CD8-positive, alpha-beta memory T cell (primary cell): ENCODE measurements around the gene LYZL6. TPM values are rescaled to one million over a fixed set of nuclear protein-coding genes. Genes with fewer than 3 reads are reported as not detected.

Experiments used
- CTCF ChIA-PET: fragments of 350-600 bp; sonication (Branson Sonifier 250); formaldehyde crosslinking; loops from one replicate; lab custom pipeline; 2021; ENCODE audit warnings: antibody characterized with exemption; lab: Charles Lee
- POLR2A ChIA-PET: fragments of 350-600 bp; sonication (Branson Sonifier 250); formaldehyde crosslinking; loops from one replicate; lab custom pipeline; 2021; ENCODE audit warnings: antibody characterized with exemption; lab: Charles Lee
- DNase-seq, 5 donors: peaks; one replicate each; pipeline versions ENCODE4 v3.0.0 to v3.0.0-alpha.2; 2020 to 2022; ENCODE audit warnings: mixed read lengths in 1 of 5
- H3K27ac ChIP-seq: one replicate; pipeline ENCODE4 v1.7.0; 2013; ENCODE audit warnings: low read depth, mild to moderate bottlenecking, low read length, moderate library complexity
- H3K27me3 ChIP-seq: 2 replicates; pipeline ENCODE4 v1.7.0; 2013; ENCODE audit warnings: low read length, mild to moderate bottlenecking; ENCODE audit not compliant: insufficient read depth, poor library complexity, severe bottlenecking
- H3K36me3 ChIP-seq: 2 replicates; pipeline ENCODE4 v1.7.0; 2013; ENCODE audit warnings: mild to moderate bottlenecking, low read length, moderate library complexity; ENCODE audit not compliant: insufficient read depth
- H3K4me1 ChIP-seq: 2 replicates; pipeline ENCODE4 v1.7.0; 2013; ENCODE audit warnings: mild to moderate bottlenecking, low read length, moderate library complexity; ENCODE audit not compliant: insufficient read depth
- H3K4me3 ChIP-seq: 2 replicates; pipeline ENCODE4 v1.7.0; 2013; ENCODE audit warnings: mild to moderate bottlenecking, low read length
- H3K9me3 ChIP-seq: 2 replicates; pipeline ENCODE4 v1.7.0; 2013; ENCODE audit warnings: mild to moderate bottlenecking, low read length
- H3K27ac Mint-ChIP-seq, 8 donors: one replicate each; pipeline ENCODE4 v1.8.0; 2020 to 2021; ENCODE audit warnings: mixed read lengths in 8 of 8, mild to moderate bottlenecking in 6 of 8, inconsistent platforms in 3 of 8, moderate library complexity in 3 of 8
- H3K27me3 Mint-ChIP-seq, 2 donors: one replicate each; pipeline ENCODE4 v1.8.0; 2020 to 2021; ENCODE audit warnings: mixed read lengths in 2 of 2, mild to moderate bottlenecking in 1 of 2, moderate library complexity in 1 of 2
- H3K36me3 Mint-ChIP-seq, 3 donors: one replicate each; pipeline ENCODE4 v1.8.0; 2020 to 2021; ENCODE audit warnings: mixed read lengths in 3 of 3, inconsistent platforms in 1 of 3, mild to moderate bottlenecking in 1 of 3
- H3K4me1 Mint-ChIP-seq, 3 donors: one replicate each; pipeline ENCODE4 v1.8.0; 2020 to 2021; ENCODE audit warnings: mixed read lengths in 3 of 3, inconsistent platforms in 1 of 3, mild to moderate bottlenecking in 1 of 3
- H3K4me3 Mint-ChIP-seq, 7 donors: one replicate each; pipeline ENCODE4 v1.8.0; 2020 to 2021; ENCODE audit warnings: mixed read lengths in 7 of 7, mild to moderate bottlenecking in 6 of 7, moderate library complexity in 4 of 7, inconsistent platforms in 2 of 7
- H3K9me3 Mint-ChIP-seq, 5 donors: one replicate each; pipeline ENCODE4 v1.8.0; 2020 to 2022; ENCODE audit warnings: mixed read lengths in 5 of 5, mild to moderate bottlenecking in 3 of 5, moderate library complexity in 2 of 5, inconsistent platforms in 1 of 5
- polyA plus RNA-seq: library from polyadenylated mRNA; unstranded; fragments of 300-500 nt; fragmentation: Illumina TruSeq; gene quantifications from one replicate; pipeline ENCODE4 v1.2.3, GENCODE V29; 2021
- total RNA-seq, 2 experiments: library from RNA; stranded (reverse); gene quantifications; one replicate each; pipeline ENCODE4 v1.2.3, GENCODE V29; 2021

The LYZL6 gene
- total and polyA plus RNA-seq, 3 experiments from 2014 or later, result not detected

- H3K27me3 ChIP-seq, result no peaks in the 10 kb centered on the region
- peak in 2 of 5 donors; percentile 41 to 66 for DNase-seq
- no peaks in the 10 kb centered on the region for H3K9me3 ChIP-seq
- H3K4me1 ChIP-seq, result peaks cover 66% of the 10 kb centered on the region
- CTCF ChIA-PET, result interaction anchor here (0.9 to 12.0 kb wide), 6 partner anchors 7 to 41 kb away, joined by 3 to 144 read pairs (median 6); partner anchors contain the start of gene CCL5
- H3K27ac ChIP-seq, result peak overlapping the region; percentile 45
- no peaks in the 10 kb centered on the region for H3K36me3 ChIP-seq
- Mint-ChIP-seq H3K4me3 (peak overlapping the region; percentile 3 to 88 (median 59)), H3K4me1 (peaks cover 79 to 89% (median 83%) of the 10 kb centered on the region in 3 donors), H3K27ac (peak overlapping the region; percentile 74 to 98 (median 92)), H3K36me3 (peaks cover 2 to 3% (median 2%) of the 10 kb centered on the region in 3 donors), H3K9me3 (no peaks in the 10 kb centered on the region), H3K27me3 (peaks cover 0 to 4% of the 10 kb centered on the region in 2 donors)
- POLR2A ChIA-PET, result interaction anchor here (0.7 to 5.1 kb wide), 9 partner anchors 9 to 726 kb away, joined by 3 to 86 read pairs (median 7); partner anchors contain the start of genes CCL5, HEATR9 and RDM1
- H3K4me3 ChIP-seq, result no peak overlapping the region
These were observed 52.2 kb downstream of the LYZL6 start for GRCh38 chr17:35891269-35891668.

GRCh38 chr17:35890774-35891155, 52.7 kb downstream of the LYZL6 start:
- H3K27ac Mint-ChIP-seq, result peak overlapping the region; percentile 74 to 98 (median 92)

GRCh38 chr17:35889818-35890773, 53.4 kb downstream of the LYZL6 start:
- Histone ChIP-seq H3K27me3 (no peaks in the 10 kb centered on the region), H3K27ac (peak overlapping the region; percentile 20), H3K4me1 (peaks cover 54% of the 10 kb centered on the region), H3K36me3 (no peaks in the 10 kb centered on the region), H3K4me3 (no peak overlapping the region), H3K9me3 (no peaks in the 10 kb centered on the region)
- no peaks in the 10 kb centered on the region for H3K9me3 Mint-ChIP-seq
- ChIA-PET POLR2A (interaction anchor here (0.5 to 5.1 kb wide), 10 partner anchors 10 to 299 kb away, joined by 3 to 86 read pairs (median 6); partner anchors contain the start of genes CCL5, HEATR9 and RDM1), CTCF (interaction anchor here (0.7 to 12.0 kb wide), 10 partner anchors 9 to 259 kb away, joined by 3 to 144 read pairs (median 4); partner anchors contain the start of gene CCL5)
- H3K27ac Mint-ChIP-seq, result peak overlapping the region; percentile 74 to 98 (median 96)
- peaks cover 0 to 4% of the 10 kb centered on the region in 2 donors for H3K27me3 Mint-ChIP-seq
- peak overlapping the region; percentile 52 to 88 (median 72) for H3K4me3 Mint-ChIP-seq
- peaks cover 2 to 5% (median 3%) of the 10 kb centered on the region in 3 donors for H3K36me3 Mint-ChIP-seq
- peaks cover 68 to 85% (median 78%) of the 10 kb centered on the region in 3 donors for H3K4me1 Mint-ChIP-seq
- DNase-seq, result peak in 2 of 5 donors; percentile 36 to 53

More at GRCh38 chr17:35890774-35891155, 52.7 kb downstream of the LYZL6 start:
- Histone ChIP-seq H3K36me3 (no peaks in the 10 kb centered on the region), H3K4me1 (peaks cover 61% of the 10 kb centered on the region), H3K9me3 (no peaks in the 10 kb centered on the region), H3K4me3 (no peak overlapping the region), H3K27ac (peak overlapping the region; percentile 45), H3K27me3 (no peaks in the 10 kb centered on the region)
- Mint-ChIP-seq H3K9me3 (no peaks in the 10 kb centered on the region), H3K4me3 (peak overlapping the region; percentile 18 to 88 (median 59)), H3K4me1 (peaks cover 74 to 85% (median 78%) of the 10 kb centered on the region in 3 donors), H3K36me3 (peaks cover 2 to 3% (median 2%) of the 10 kb centered on the region in 3 donors), H3K27me3 (peaks cover 0 to 4% of the 10 kb centered on the region in 2 donors)
- ChIA-PET POLR2A (interaction anchor here (0.5 to 5.1 kb wide), 11 partner anchors 9 to 726 kb away, joined by 3 to 86 read pairs (median 6); partner anchors contain the start of genes CCL5, HEATR9 and RDM1), CTCF (interaction anchor here (1.4 to 12.0 kb wide), 6 partner anchors 8 to 47 kb away, joined by 4 to 144 read pairs (median 9); partner anchors contain the start of gene CCL5)
- peak; percentile 16 to 92 (median 58) for DNase-seq

- Mint-ChIP-seq H3K4me1 (peaks cover 66 to 82% (median 72%) of the 10 kb centered on the region in 3 donors), H3K9me3 (no peaks in the 10 kb centered on the region), H3K4me3 (peak overlapping the region; percentile 46 to 79 (median 68)), H3K36me3 (peaks cover 2 to 6% (median 3%) of the 10 kb centered on the region in 3 donors), H3K27me3 (peaks cover 0 to 4% of the 10 kb centered on the region in 2 donors), H3K27ac (peak overlapping the region; percentile 74 to 98 (median 94))
- CTCF ChIA-PET, result interaction anchor here (0.7 to 12.0 kb wide), 6 partner anchors 11 to 260 kb away, joined by 3 to 144 read pairs (median 6); partner anchors contain the start of gene CCL5
- DNase-seq, result peak in 3 of 5 donors; percentile 20 to 75 (median 68)
- H3K27me3 ChIP-seq, result no peaks in the 10 kb centered on the region
- no peak overlapping the region for H3K4me3 ChIP-seq
- peaks cover 54% of the 10 kb centered on the region for H3K4me1 ChIP-seq
- no peaks in the 10 kb centered on the region for H3K9me3 ChIP-seq
- H3K27ac ChIP-seq, result peak overlapping the region; percentile 20
- POLR2A ChIA-PET, result interaction anchor here (0.7 to 5.1 kb wide), 5 partner anchors 9 to 300 kb away, joined by 3 to 86 read pairs (median 37); partner anchors contain the start of gene CCL5
- H3K36me3 ChIP-seq, result no peaks in the 10 kb centered on the region
These were observed 54.3 kb downstream of the LYZL6 start for GRCh38 chr17:35889241-35889640.

Other genes with a start within 250 kb of the LYZL6 start
- gene RASL10B, start 212.1 kb downstream of the LYZL6 start, total RNA-seq, result under 1 TPM; 0.79 to 0.80 TPM
- 0.12 TPM for gene RASL10B, start 212.1 kb downstream of the LYZL6 start, polyA plus RNA-seq
- under 1 TPM in 1 of 2 experiments, not detected in 1; 0.07 TPM for gene GAS2L2, start 190.5 kb downstream of the LYZL6 start, total RNA-seq
- gene GAS2L2, start 190.5 kb downstream of the LYZL6 start, polyA plus RNA-seq, result not detected
- not detected for gene C17orf50, start 182.8 kb downstream of the LYZL6 start, total RNA-seq
- not detected for gene C17orf50, start 182.8 kb downstream of the LYZL6 start, polyA plus RNA-seq
- not detected for gene MMP28, start 148.1 kb downstream of the LYZL6 start, total RNA-seq
- not detected for gene MMP28, start 148.1 kb downstream of the LYZL6 start, polyA plus RNA-seq
- gene TAF15, start 134.2 kb downstream of the LYZL6 start, total RNA-seq, result 100 to 1,000 TPM; 274 to 291 TPM
- 21.5 TPM for gene TAF15, start 134.2 kb downstream of the LYZL6 start, polyA plus RNA-seq
- 1 to 10 TPM; 2.3 to 2.6 TPM for gene HEATR9, start 74.8 kb downstream of the LYZL6 start, total RNA-seq
- gene HEATR9, start 74.8 kb downstream of the LYZL6 start, polyA plus RNA-seq, result 0.55 TPM
- 100 to 1,000 TPM; 580 to 591 TPM for gene CCL5, start 63.4 kb downstream of the LYZL6 start, total RNA-seq
- 2,769 TPM for gene CCL5, start 63.4 kb downstream of the LYZL6 start, polyA plus RNA-seq
- gene RDM1, start 12.9 kb downstream of the LYZL6 start, total RNA-seq, result 1 to 10 TPM; 2.5 to 3.1 TPM
- 2.8 TPM for gene RDM1, start 12.9 kb downstream of the LYZL6 start, polyA plus RNA-seq
- not detected for gene CCL16, start 37.8 kb upstream of the LYZL6 start, total RNA-seq
- gene CCL16, start 37.8 kb upstream of the LYZL6 start, polyA plus RNA-seq, result not detected
- not detected for gene CCL14, start 43.0 kb upstream of the LYZL6 start, total RNA-seq
- not detected for gene CCL14, start 43.0 kb upstream of the LYZL6 start, polyA plus RNA-seq
- not detected for gene CCL15, start 57.8 kb upstream of the LYZL6 start, total RNA-seq
- gene CCL15, start 57.8 kb upstream of the LYZL6 start, polyA plus RNA-seq, result not detected
- gene CCL23, start 74.3 kb upstream of the LYZL6 start, total RNA-seq, result under 1 TPM in 1 of 2 experiments, not detected in 1; 0.37 TPM
- gene CCL23, start 74.3 kb upstream of the LYZL6 start, polyA plus RNA-seq, result not detected
- gene CCL18, start 120.6 kb upstream of the LYZL6 start, total RNA-seq, result not detected
- not detected for gene CCL18, start 120.6 kb upstream of the LYZL6 start, polyA plus RNA-seq
- 1,000 to 10,000 TPM; 1,154 to 1,264 TPM for gene CCL3, start 146.4 kb upstream of the LYZL6 start, total RNA-seq
- gene CCL3, start 146.4 kb upstream of the LYZL6 start, polyA plus RNA-seq, result 2.3 TPM
- 1,000 to 10,000 TPM; 1,703 to 1,794 TPM for gene CCL4, start 160.1 kb upstream of the LYZL6 start, total RNA-seq
- 161 TPM for gene CCL4, start 160.1 kb upstream of the LYZL6 start, polyA plus RNA-seq
- gene TBC1D3B, start 232.9 kb upstream of the LYZL6 start, total RNA-seq, result 1 to 10 TPM; 3.3 to 4.4 TPM
- 0.49 TPM for gene TBC1D3B, start 232.9 kb upstream of the LYZL6 start, polyA plus RNA-seq